C4-2B (cell line): ENCODE measurements around the gene GPX3.

Experiments
- H3K27ac ChIP-seq: fragments of 450-650 bp; 2 replicates; pipeline ENCODE4 v1.5.1; 2017
- CTCF ChIP-seq: fragments of 450-650 bp; conservative IDR thresholded peaks from 2 replicates; pipeline ENCODE4 v1.5.1; 2017; ENCODE audit warnings: mild to moderate bottlenecking
- ZFX ChIP-seq: fragments of 450-650 bp; IDR thresholded peaks from 2 replicates; pipeline ENCODE4 v1.6.1; 2017

GPX3 gene

GRCh38 chr5:151074557-151074956 lies 54.2 kb downstream of the GPX3 start:
- H3K27ac ChIP-seq, result no peak overlapping the region

GRCh38 chr5:151075698-151076331 lies 55.4 kb downstream of the GPX3 start:
- no peak overlapping the region for H3K27ac ChIP-seq
- TF ChIP-seq ZFX (no peak), CTCF (no peak)

More at GRCh38 chr5:151074557-151074956, 54.2 kb downstream of the GPX3 start:
- no peak for TF ChIP-seq CTCF
- no peak for TF ChIP-seq ZFX

- H3K27ac ChIP-seq, result no peak overlapping the region
- TF ChIP-seq ZFX (no peak), CTCF (no peak)
Measured at GRCh38 chr5:151076616-151077015, 56.2 kb downstream of the GPX3 start.

DNA sequence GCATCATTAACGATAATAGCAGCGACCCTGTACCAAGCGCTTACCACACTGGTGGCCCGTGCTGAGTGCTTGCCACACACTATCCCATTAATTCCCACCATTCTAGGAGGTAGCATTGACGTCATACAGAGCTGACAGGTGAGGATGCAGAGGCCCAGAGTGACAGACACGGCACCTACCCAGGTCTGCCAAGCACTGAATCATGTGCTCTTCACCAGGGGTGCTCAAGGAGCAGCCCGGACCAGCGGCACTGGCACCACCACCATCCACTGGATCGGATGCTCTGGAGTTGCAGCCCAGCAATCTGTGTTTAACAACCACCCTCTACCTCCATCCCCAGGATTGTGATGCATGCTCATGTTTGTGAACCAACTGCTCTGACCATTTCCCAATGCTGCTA lies 57.0 kb downstream of the GPX3 start:
- TF ChIP-seq ZFX (no peak), CTCF (no peak)
- H3K27ac ChIP-seq, result no peak overlapping the region

- TF ChIP-seq CTCF (no peak), ZFX (no peak)
- H3K27ac ChIP-seq, result no peak overlapping the region
Measured at GRCh38 chr5:151077967-151078366, 57.6 kb downstream of the GPX3 start.
